ENCODE results near the gene EPHB1. TPM values are rescaled to one million over a fixed set of nuclear protein-coding genes. Genes with fewer than 3 reads are reported as not detected.

Gene EPHB1
- total RNA-seq, 1 experiment from 2014 or later = 7.0 TPM

GRCh38 chr3:134807189-134807588, 12.1 kb downstream of the EPHB1 start:
- Mint-ChIP-seq H3K4me3 (no peak overlapping the region), H3K36me3 (no peaks in the 10 kb centered on the region), H3K27ac (no peak overlapping the region; the same call in 1 of the 2 replicates), H3K27me3 (ENCODE audit: low read depth) (no peaks in the 10 kb centered on the region; the same call in 1 of the 2 replicates), H3K9me3 (no peaks in the 10 kb centered on the region), H3K4me1 (peaks cover 46% of the 10 kb centered on the region)
- ChIA-PET POLR2A (no interaction called here), CTCF (interaction anchor here (1.0 to 2.0 kb wide), 2 partner anchors 12 to 32 kb away, joined by 3 to 6 read pairs; partner anchors contain the start of gene EPHB1)
- TF ChIP-seq ATF2 (CRISPR knock-in tag; IDR thresholded peaks at IDR 0.05; ENCODE audit: borderline replicate concordance, low read depth) (no peak), NFE2L1 (CRISPR knock-in tag; IDR thresholded peaks at IDR 0.05) (no peak), NR1H2 (CRISPR knock-in tag; IDR thresholded peaks at IDR 0.05) (no peak), OVOL2 (CRISPR knock-in tag; IDR thresholded peaks at IDR 0.05; ENCODE audit: borderline replicate concordance) (no peak), TCF7 (CRISPR knock-in tag; IDR thresholded peaks at IDR 0.05; ENCODE audit: low read depth) (no peak), GTF2I (CRISPR knock-in tag; conservative IDR thresholded peaks at IDR 0.05) (no peak)
- DNase-seq (ENCODE audit: low spot score) = no peak
- no peak for ATAC-seq

- no peak for TF ChIP-seq ZNF121 (CRISPR knock-in tag; IDR thresholded peaks at IDR 0.05)
- no peak for TF ChIP-seq MXD4 (CRISPR knock-in tag; IDR thresholded peaks at IDR 0.05; ENCODE audit: borderline replicate concordance)
- no peak for TF ChIP-seq ARID4B (CRISPR knock-in tag; IDR thresholded peaks at IDR 0.05; ENCODE audit: borderline replicate concordance)
- TF ChIP-seq ZNF396 (CRISPR knock-in tag; IDR thresholded peaks at IDR 0.05; ENCODE audit: borderline replicate concordance) = no peak
- TF ChIP-seq STAT6 (CRISPR knock-in tag; conservative IDR thresholded peaks at IDR 0.05; ENCODE audit: low read depth) = no peak
- no peak for TF ChIP-seq RELA (CRISPR knock-in tag; IDR thresholded peaks at IDR 0.05; ENCODE audit: borderline replicate concordance)
- no peak for ATAC-seq
- H3K9me3 Mint-ChIP-seq = no peaks in the 10 kb centered on the region
- POLR2A ChIA-PET = no interaction called here
- CTCF ChIA-PET = interaction anchor here (1.1 to 3.6 kb wide), 2 partner anchors 14 to 30 kb away, joined by 3 to 32 read pairs; partner anchors contain the start of gene EPHB1
- H3K4me3 Mint-ChIP-seq = no peak overlapping the region
- H3K4me1 Mint-ChIP-seq = peaks cover 56% of the 10 kb centered on the region
- no peaks in the 10 kb centered on the region for H3K36me3 Mint-ChIP-seq
- DNase-seq (ENCODE audit: low spot score) = no peak
- H3K27ac Mint-ChIP-seq = no peak overlapping the region
- H3K27me3 Mint-ChIP-seq (ENCODE audit: low read depth) = no peaks in the 10 kb centered on the region; the same call in 1 of the 2 replicates
These were observed 13.8 kb downstream of the EPHB1 start for GRCh38 chr3:134808835-134809234.

GRCh38 chr3:134809427-134810051, 14.5 kb downstream of the EPHB1 start:
- DNase-seq (ENCODE audit: low spot score) (no peak), ATAC-seq (peak; percentile 65)
- Mint-ChIP-seq H3K27me3 (ENCODE audit: low read depth) (no peaks in the 10 kb centered on the region; the same call in 1 of the 2 replicates), H3K4me3 (peak overlapping the region; percentile 37), H3K36me3 (no peaks in the 10 kb centered on the region), H3K27ac (peak overlapping the region; percentile 96), H3K4me1 (peaks cover 55% of the 10 kb centered on the region), H3K9me3 (no peaks in the 10 kb centered on the region)
- ChIA-PET POLR2A (interaction anchor here (0.7 kb wide), 1 partner anchor 428 kb away, joined by 3 read pairs; no protein-coding TSS in a partner anchor), CTCF (interaction anchor here (1.0 to 3.6 kb wide), 4 partner anchors 13 to 646 kb away, joined by 3 to 32 read pairs (median 4); partner anchors contain the start of gene EPHB1)
- no peak for TF ChIP-seq CTCF (IDR thresholded peaks at IDR 0.05)
- TF ChIP-seq ERG (CRISPR knock-in tag; IDR thresholded peaks at IDR 0.05) = no peak
- no peak for TF ChIP-seq ATF6 (CRISPR knock-in tag; IDR thresholded peaks at IDR 0.05)
- TF ChIP-seq USF2 (CRISPR knock-in tag; IDR thresholded peaks at IDR 0.05) = peak; percentile 22; the same call in 1 of the 2 replicates
